Measurements from ENCODE around the gene CACNA1C.

DNA sequence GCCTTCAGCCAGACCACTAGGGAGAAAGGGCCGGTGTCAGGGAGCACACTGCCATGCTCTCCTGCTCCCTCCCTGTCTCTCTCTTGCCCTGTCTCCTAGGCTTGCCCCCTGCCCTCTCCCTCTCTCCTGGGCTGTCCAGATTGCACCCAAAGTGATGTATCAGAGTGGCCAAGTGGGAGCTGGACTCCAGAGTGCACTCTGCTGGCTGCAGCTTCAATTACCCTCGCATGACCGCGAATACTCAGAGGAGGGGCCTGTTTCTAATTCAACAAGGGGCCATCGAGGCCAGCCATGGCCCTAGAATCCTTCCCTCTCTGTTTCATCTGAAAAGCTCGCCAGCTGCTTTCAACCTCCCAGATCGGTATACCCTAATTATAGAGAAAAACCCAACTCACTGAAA is 535.6 kb downstream of the CACNA1C start:
- TF ChIP-seq CTCF (IDR thresholded peaks at IDR 0.05) = no peak
- no peak for TF ChIP-seq POLR2A (IDR thresholded peaks at IDR 0.05)
